ENCODE data around the gene UBE4B. TPM values are rescaled to one million over a fixed set of nuclear protein-coding genes. Genes with fewer than 3 reads are reported as not detected.
A peak's percentile ranks its signal among the peaks of the same experiment; 100 is the strongest.

UBE4B gene
- total and polyA plus RNA-seq, 9 of the 15 experiments (the other 6 are each of a cell fraction or from before 2014, with no cell fraction given): 11.7 to 73.7 (median 40.1) TPM

DNA sequence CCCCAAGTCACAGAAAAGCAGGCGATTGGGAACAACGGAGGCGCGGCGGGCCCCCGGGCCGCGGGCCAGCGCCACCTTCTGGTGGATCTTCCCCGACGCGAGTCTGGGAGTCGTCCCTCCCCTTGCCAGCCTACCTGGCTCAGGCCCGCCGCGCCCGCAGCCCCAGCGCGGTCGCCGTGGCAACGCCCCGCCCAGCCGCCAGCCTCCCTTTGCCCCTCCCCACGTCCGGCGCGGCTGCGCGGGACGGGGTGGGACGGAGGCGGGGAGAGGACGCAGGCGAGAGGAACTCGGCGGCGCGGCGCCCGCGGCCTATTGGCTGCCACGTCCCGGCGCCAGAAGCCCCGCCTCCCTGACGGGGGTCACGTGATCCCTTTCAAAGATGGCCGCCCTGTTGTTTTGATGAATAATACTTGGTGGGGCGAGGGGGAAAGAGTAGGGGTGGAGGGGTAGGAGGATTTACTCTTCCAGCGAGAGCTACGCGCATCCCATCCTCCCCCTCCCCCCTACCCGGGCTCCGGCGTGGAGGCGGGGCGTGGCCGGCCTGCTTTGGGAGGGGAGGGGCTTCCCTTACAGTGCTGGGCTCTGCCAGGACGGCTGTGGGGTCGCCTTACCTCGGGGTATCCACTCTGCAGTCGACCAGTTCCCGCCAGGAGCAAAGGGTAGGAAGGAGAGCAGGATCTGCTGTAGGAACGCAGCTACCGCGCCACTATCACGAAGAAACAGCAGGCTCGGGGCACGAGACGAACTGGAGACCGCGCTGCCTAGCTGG, at the start of gene UBE4B (continued):
- TF ChIP-seq SUPT5H (IDR thresholded peaks at IDR 0.05) (peak; percentile 81), NFIX (CRISPR knock-in tag; IDR thresholded peaks at IDR 0.05; ENCODE audit: low read depth) (no peak), HNRNPL (IDR thresholded peaks at IDR 0.05; ENCODE audit: low read depth, low read length) (peak; percentile 91), FOXJ3 (CRISPR knock-in tag; IDR thresholded peaks at IDR 0.05) (no peak), DIDO1 (tag; IDR thresholded peaks at IDR 0.05; ENCODE audit: low read depth) (0 out of 2 replicates have a peak, but pooled peaks have one; percentile 26), ZBTB17 (CRISPR knock-in tag; IDR thresholded peaks at IDR 0.05) (no peak), WHSC1 (IDR thresholded peaks at IDR 0.05; ENCODE audit: low read length) (peak; percentile 46), EP400 (IDR thresholded peaks at IDR 0.05) (peak; percentile 78), RBM39 (optimal IDR thresholded peaks at IDR 0.05; ENCODE audit: low read depth, low read length) (no peak), NEUROD1 (IDR thresholded peaks at IDR 0.05; ENCODE audit: borderline replicate concordance, low read depth, low read length, partially characterized antibody) (peak; percentile 12), SRF (CRISPR knock-in tag; IDR thresholded peaks at IDR 0.05) (0 out of 4 replicates have a peak, but pooled peaks of 1 of the 2 experiments have one; percentile 33), ZNF324 (CRISPR knock-in tag; IDR thresholded peaks at IDR 0.05) (peak; percentile 22; the same call in 1 of the 2 replicates), LARP7 (IDR thresholded peaks at IDR 0.05) (0 out of 2 replicates have a peak, but pooled peaks have one; percentile 30), ZFP36 (IDR thresholded peaks at IDR 0.05; ENCODE audit: low read depth, low read length, partially characterized antibody) (no peak), RFX5 (IDR thresholded peaks at IDR 0.05; ENCODE audit: low read depth, low read length) (0 out of 2 replicates have a peak, but pooled peaks have one; percentile 49), TEAD1 (CRISPR knock-in tag; IDR thresholded peaks at IDR 0.05) (peak in 1 of 2 experiments; percentile 69; a peak in 3 of 4 replicates), NRF1 (conservative IDR thresholded peaks at IDR 0.05 in 1 of 2, IDR thresholded peaks at IDR 0.05 in 1 of 2) (peak; percentile 98), ETS2 (tag; IDR thresholded peaks at IDR 0.05; ENCODE audit: borderline replicate concordance, poor library complexity, severe bottlenecking) (no peak)
- TF ChIP-seq, protein P1, sequence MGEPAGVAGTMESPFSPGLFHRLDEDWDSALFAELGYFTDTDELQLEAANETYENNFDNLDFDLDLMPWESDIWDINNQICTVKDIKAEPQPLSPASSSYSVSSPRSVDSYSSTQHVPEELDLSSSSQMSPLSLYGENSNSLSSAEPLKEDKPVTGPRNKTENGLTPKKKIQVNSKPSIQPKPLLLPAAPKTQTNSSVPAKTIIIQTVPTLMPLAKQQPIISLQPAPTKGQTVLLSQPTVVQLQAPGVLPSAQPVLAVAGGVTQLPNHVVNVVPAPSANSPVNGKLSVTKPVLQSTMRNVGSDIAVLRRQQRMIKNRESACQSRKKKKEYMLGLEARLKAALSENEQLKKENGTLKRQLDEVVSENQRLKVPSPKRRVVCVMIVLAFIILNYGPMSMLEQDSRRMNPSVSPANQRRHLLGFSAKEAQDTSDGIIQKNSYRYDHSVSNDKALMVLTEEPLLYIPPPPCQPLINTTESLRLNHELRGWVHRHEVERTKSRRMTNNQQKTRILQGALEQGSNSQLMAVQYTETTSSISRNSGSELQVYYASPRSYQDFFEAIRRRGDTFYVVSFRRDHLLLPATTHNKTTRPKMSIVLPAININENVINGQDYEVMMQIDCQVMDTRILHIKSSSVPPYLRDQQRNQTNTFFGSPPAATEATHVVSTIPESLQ (CRISPR knock-in tag; IDR thresholded peaks at IDR 0.05): 0 out of 2 replicates have a peak, but pooled peaks have one; percentile 35
- TF ChIP-seq, protein P2, sequence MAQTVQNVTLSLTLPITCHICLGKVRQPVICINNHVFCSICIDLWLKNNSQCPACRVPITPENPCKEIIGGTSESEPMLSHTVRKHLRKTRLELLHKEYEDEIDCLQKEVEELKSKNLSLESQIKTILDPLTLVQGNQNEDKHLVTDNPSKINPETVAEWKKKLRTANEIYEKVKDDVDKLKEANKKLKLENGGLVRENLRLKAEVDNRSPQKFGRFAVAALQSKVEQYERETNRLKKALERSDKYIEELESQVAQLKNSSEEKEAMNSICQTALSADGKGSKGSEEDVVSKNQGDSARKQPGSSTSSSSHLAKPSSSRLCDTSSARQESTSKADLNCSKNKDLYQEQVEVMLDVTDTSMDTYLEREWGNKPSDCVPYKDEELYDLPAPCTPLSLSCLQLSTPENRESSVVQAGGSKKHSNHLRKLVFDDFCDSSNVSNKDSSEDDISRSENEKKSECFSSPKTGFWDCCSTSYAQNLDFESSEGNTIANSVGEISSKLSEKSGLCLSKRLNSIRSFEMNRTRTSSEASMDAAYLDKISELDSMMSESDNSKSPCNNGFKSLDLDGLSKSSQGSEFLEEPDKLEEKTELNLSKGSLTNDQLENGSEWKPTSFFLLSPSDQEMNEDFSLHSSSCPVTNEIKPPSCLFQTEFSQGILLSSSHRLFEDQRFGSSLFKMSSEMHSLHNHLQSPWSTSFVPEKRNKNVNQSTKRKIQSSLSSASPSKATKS (CRISPR knock-in tag; IDR thresholded peaks at IDR 0.05): no peak
- TF ChIP-seq, protein P3, sequence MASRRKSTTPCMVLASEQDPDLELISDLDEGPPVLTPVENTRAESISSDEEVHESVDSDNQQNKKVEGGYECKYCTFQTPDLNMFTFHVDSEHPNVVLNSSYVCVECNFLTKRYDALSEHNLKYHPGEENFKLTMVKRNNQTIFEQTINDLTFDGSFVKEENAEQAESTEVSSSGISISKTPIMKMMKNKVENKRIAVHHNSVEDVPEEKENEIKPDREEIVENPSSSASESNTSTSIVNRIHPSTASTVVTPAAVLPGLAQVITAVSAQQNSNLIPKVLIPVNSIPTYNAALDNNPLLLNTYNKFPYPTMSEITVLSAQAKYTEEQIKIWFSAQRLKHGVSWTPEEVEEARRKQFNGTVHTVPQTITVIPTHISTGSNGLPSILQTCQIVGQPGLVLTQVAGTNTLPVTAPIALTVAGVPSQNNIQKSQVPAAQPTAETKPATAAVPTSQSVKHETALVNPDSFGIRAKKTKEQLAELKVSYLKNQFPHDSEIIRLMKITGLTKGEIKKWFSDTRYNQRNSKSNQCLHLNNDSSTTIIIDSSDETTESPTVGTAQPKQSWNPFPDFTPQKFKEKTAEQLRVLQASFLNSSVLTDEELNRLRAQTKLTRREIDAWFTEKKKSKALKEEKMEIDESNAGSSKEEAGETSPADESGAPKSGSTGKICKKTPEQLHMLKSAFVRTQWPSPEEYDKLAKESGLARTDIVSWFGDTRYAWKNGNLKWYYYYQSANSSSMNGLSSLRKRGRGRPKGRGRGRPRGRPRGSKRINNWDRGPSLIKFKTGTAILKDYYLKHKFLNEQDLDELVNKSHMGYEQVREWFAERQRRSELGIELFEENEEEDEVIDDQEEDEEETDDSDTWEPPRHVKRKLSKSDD (conservative IDR thresholded peaks at IDR 0.05; ENCODE audit: low read length): peak; percentile 24; the same call in 1 of the 2 replicates

All from K562 (cell line).